Measurements from ENCODE around the gene CYB561D2. TPM values are rescaled to one million over a fixed set of nuclear protein-coding genes. Genes with fewer than 3 reads are reported as not detected.
A peak's percentile ranks its signal among the peaks of the same experiment; 100 is the strongest.
"Not testable (repeated sequence)": the region's sequence is repeated elsewhere in the genome, so short reads cannot be mapped to it uniquely, and the experiment has no call there.

The CYB561D2 gene
- total RNA-seq = 10 to 100 TPM in 2 of 4 donors, 1 to 10 TPM in 2; 3.6 to 23.8 (median 11.3) TPM

DNA sequence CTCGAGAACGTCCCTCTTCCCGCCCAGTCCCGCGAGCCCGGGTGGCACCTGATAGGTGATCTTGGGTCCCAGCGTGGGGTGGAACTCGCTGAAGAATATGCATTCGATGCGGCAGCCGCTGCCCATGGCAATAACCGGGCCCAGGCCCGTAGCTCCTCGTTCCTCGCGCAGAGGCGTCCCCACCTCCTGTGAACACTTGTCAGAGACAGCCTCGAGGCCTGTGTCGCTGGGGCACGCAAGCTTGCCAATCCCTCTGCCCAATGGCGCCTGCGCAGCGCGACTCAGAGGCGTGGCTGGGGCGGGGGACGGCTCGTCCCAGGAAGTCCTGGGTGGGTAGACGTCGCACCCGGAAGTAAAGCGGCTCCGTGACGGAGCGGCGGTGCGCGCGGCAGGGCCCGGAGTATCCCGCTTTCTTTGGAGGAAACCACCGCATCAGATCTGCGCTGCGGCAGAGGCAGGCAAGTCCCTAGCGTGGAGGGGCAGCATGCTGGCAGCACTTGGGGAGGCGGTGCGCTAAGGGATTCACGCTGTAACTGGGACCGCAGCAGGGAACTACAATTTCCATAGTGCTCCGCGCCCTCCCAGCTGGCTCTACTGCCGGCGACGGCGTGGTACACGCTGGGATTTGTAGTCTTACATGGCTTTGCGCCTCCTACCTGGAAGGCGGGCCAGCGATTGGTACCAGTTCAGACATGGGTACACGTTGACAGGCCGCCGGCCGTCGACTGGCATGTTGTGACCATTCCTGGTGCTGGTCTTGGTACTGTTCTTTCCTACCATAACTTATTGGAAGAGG, at the start of gene CYB561D2, which contains the start of gene NPRL2:
Gene CYB561D2 (plus strand): TSS at position 336 of the 796 bp plus-strand sequence. CDS start 572 bp downstream, outside the sequence.
Gene NPRL2 (minus strand): TSS at position 249 of the 796 bp plus-strand sequence. CDS start 123 bp downstream, at position 126.
- no peaks in the 10 kb centered on the region for H3K36me3 ChIP-seq

GRCh38 chr3:50302095-50303012, 48.3 kb upstream of the CYB561D2 start:
- no peaks in the 10 kb centered on the region for H3K27me3 ChIP-seq
- no peak for TF ChIP-seq POLR2A (IDR thresholded peaks at IDR 0.05)
- TF ChIP-seq, protein P1, sequence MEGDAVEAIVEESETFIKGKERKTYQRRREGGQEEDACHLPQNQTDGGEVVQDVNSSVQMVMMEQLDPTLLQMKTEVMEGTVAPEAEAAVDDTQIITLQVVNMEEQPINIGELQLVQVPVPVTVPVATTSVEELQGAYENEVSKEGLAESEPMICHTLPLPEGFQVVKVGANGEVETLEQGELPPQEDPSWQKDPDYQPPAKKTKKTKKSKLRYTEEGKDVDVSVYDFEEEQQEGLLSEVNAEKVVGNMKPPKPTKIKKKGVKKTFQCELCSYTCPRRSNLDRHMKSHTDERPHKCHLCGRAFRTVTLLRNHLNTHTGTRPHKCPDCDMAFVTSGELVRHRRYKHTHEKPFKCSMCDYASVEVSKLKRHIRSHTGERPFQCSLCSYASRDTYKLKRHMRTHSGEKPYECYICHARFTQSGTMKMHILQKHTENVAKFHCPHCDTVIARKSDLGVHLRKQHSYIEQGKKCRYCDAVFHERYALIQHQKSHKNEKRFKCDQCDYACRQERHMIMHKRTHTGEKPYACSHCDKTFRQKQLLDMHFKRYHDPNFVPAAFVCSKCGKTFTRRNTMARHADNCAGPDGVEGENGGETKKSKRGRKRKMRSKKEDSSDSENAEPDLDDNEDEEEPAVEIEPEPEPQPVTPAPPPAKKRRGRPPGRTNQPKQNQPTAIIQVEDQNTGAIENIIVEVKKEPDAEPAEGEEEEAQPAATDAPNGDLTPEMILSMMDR (IDR thresholded peaks at IDR 0.05) = no peak
- no peaks in the 10 kb centered on the region for H3K36me3 ChIP-seq
- DNase-seq = no peak
- intact Hi-C loops (cut with DNase I; ENCODE audit: low total_unique reads) = no loop called here
- peaks cover 0 to 8% of the 10 kb centered on the region in 2 donors for H3K4me1 ChIP-seq
- peak overlapping the region in 1 of 2 donors; percentile 7 for H3K4me3 ChIP-seq
- peak overlapping the region; percentile 69 to 79 for H3K27ac ChIP-seq
- no peaks in the 10 kb centered on the region for H3K9me3 ChIP-seq

More for the DNA sequence above, at the start of gene CYB561D2, which contains the start of gene NPRL2:
- H3K27me3 ChIP-seq = no peaks in the 10 kb centered on the region
- H3K9me3 ChIP-seq = no peaks in the 10 kb centered on the region
- intact Hi-C loops (cut with DNase I; ENCODE audit: low total_unique reads) = no loop called here
- DNase-seq = peak; percentile 92 to 96
- TF ChIP-seq, protein P1 (IDR thresholded peaks at IDR 0.05) = peak in 1 of 4 experiments; percentile 18
- TF ChIP-seq POLR2A (IDR thresholded peaks at IDR 0.05) = peak; percentile 71 to 72
- peaks cover 0 to 20% of the 10 kb centered on the region in 2 donors for H3K4me1 ChIP-seq
- peak within 1 kb of the TSS; percentile 68 to 88 for H3K4me3 ChIP-seq
- H3K27ac ChIP-seq = peak within 1 kb of the TSS; percentile 91 to 92

DNA sequence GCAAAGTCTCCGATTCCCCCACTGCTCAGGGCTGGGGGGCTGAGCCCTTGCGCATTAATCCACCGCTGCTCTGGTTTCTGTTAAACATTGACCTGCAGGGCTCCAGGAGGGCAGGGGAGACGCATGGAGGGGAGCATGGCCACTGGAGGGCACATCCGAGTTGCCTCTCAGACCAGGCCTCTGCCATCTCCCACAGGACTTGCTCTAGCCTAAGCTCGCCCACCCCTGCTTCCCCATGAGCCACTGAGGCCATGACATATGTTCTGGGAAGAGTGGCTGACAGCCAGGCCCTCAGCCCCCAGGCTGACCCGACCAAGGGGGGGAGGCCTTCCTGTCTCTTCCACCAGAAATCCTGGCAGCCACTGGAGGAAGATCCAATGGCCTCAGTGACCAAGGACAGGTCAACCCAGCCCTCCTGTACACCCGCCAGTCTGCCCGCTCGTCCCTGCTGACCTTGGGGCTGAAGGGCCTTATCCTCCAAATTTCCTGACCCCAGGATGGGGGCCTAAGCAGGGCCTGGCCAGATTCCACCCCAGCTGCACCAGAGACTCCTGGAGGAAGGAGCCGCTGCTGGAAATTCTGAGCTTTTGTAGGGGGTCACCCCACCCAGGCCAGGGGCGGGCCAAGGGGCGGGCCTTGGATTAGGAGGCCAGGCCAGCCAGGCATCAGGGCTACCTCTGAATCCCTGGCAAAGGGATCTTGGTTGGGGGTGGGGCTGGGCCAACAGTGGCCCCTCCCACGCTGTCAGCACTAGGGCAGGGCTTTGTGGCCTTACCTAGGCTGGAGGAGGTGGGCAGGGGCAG, 47.4 kb upstream of the CYB561D2 start, which contains the start of gene HYAL1:
Gene HYAL1 (minus strand): TSS at position 562 of the 803 bp plus-strand sequence. CDS start 618 bp downstream, outside the sequence.
- DNase-seq = peak; percentile 67 to 79

GRCh38 chr3:50304601-50305000, 46.1 kb upstream of the CYB561D2 start:
- TF ChIP-seq, protein P1 (IDR thresholded peaks at IDR 0.05) = no peak
- TF ChIP-seq POLR2A (IDR thresholded peaks at IDR 0.05) = no peak
- H3K4me1 ChIP-seq = no peaks in the 10 kb centered on the region
- no peak overlapping the region for H3K4me3 ChIP-seq
- intact Hi-C loops (cut with DNase I; ENCODE audit: low total_unique reads) = no loop called here
- H3K9me3 ChIP-seq = no peaks in the 10 kb centered on the region
- H3K27ac ChIP-seq = no peak overlapping the region
- DNase-seq = no peak
- H3K36me3 ChIP-seq = no peaks in the 10 kb centered on the region
- H3K27me3 ChIP-seq = no peaks in the 10 kb centered on the region

More for the DNA sequence above, 47.4 kb upstream of the CYB561D2 start, which contains the start of gene HYAL1:
- Histone ChIP-seq H3K4me1 (peaks cover 0 to 6% of the 10 kb centered on the region in 2 donors), H3K27ac (peak within 1 kb of the TSS; percentile 69 to 79), H3K4me3 (peak within 1 kb of the TSS in 1 of 2 donors; percentile 7), H3K9me3 (no peaks in the 10 kb centered on the region), H3K36me3 (no peaks in the 10 kb centered on the region), H3K27me3 (no peaks in the 10 kb centered on the region)
- intact Hi-C loops (cut with DNase I; ENCODE audit: low total_unique reads) = no loop called here
- TF ChIP-seq POLR2A (IDR thresholded peaks at IDR 0.05) = no peak
- TF ChIP-seq, protein P1 (IDR thresholded peaks at IDR 0.05) = peak in 2 of 4 experiments; percentile 13 to 16

DNA sequence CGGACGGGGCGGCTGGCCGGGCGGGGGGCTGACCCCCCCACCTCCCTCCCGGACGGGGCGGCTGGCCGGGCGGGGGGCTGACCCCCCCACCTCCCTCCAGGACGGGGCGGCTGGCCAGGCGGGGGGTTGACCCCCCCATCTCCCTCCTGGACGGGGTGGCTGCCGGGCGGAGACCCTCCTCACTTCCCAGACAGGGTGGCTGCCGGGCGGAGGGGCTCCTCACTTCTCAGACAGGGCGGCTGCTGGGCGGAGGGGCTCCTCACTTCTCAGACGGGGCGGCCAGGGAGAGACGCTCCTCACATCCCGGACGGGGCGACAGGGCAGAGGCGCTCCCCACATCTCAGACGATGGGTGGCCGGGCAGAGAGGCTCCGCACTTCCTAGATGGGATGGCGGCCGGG, 38.6 kb upstream of the CYB561D2 start:
- H3K27me3 ChIP-seq; DNase-seq; intact Hi-C loops (cut with DNase I; ENCODE audit: low total_unique reads); H3K27ac ChIP-seq; H3K4me1 ChIP-seq; H3K9me3 ChIP-seq; H3K4me3 ChIP-seq; H3K36me3 ChIP-seq: not testable (repeated sequence)
